ENCODE measurements around the gene SLC25A18.
A peak's percentile ranks its signal among the peaks of the same experiment; 100 is the strongest.
"Not testable (repeated sequence)": the region's sequence is repeated elsewhere in the genome, so short reads cannot be mapped to it uniquely, and the experiment has no call there.

SLC25A18 gene

DNA sequence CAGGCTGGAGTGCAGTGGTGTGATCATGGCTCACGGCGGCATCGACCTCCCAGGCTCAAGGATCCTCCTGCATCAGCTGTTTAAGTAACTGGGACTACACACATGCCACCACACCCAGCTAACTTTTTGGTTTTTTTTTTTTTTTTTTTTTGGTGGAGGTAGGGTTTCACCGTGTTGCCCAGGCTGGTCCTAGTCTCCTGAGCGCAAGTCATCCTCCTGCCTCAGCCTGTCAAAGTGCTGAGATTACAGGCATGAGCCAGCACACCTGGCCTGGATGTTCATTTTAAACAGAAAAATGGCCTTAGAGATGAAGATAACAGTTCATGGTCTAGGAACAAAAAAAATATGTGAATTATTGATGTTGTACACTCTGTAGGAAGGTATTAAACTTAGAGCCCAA lies 13.6 kb upstream of the SLC25A18 start:
- H3K4me3 ChIP-seq (ENCODE audit: low read length), result no peak overlapping the region
- peak; percentile 50 for DNase-seq (ENCODE audit: low read depth)
- TF ChIP-seq CTCF (IDR thresholded peaks at IDR 0.05; ENCODE audit: insufficient read depth, low read depth, low read length, missing control alignments), result no peak

GRCh38 chr22:17552737-17553136 lies 10.6 kb upstream of the SLC25A18 start:
- DNase-seq (ENCODE audit: low read depth), result no peak
- H3K4me3 ChIP-seq (ENCODE audit: low read length), result no peak overlapping the region
- no peak for TF ChIP-seq CTCF (IDR thresholded peaks at IDR 0.05; ENCODE audit: insufficient read depth, low read depth, low read length, missing control alignments)

GRCh38 chr22:17554814-17555213 lies 8.5 kb upstream of the SLC25A18 start:
- no peak for TF ChIP-seq CTCF (IDR thresholded peaks at IDR 0.05; ENCODE audit: insufficient read depth, low read depth, low read length, missing control alignments)
- no peak overlapping the region for H3K4me3 ChIP-seq (ENCODE audit: low read length)
- no peak for DNase-seq (ENCODE audit: low read depth)

- no peak for TF ChIP-seq CTCF (IDR thresholded peaks at IDR 0.05; ENCODE audit: insufficient read depth, low read depth, low read length, missing control alignments)
- H3K4me3 ChIP-seq (ENCODE audit: low read length), result no peak overlapping the region
- DNase-seq (ENCODE audit: low read depth), result no peak
These were observed 4.1 kb upstream of the SLC25A18 start for GRCh38 chr22:17559188-17559587.

GRCh38 chr22:17563936-17564391 lies 666 bp downstream of the SLC25A18 start:
- DNase-seq (ENCODE audit: low read depth), result no peak
- no peak for TF ChIP-seq CTCF (IDR thresholded peaks at IDR 0.05; ENCODE audit: insufficient read depth, low read depth, low read length, missing control alignments)
- H3K4me3 ChIP-seq (ENCODE audit: low read length), result no peak overlapping the region

- H3K4me3 ChIP-seq (ENCODE audit: low read length); DNase-seq (ENCODE audit: low read depth): not testable (repeated sequence)
These were observed 2.9 kb downstream of the SLC25A18 start for GRCh38 chr22:17566016-17566687.

DNA sequence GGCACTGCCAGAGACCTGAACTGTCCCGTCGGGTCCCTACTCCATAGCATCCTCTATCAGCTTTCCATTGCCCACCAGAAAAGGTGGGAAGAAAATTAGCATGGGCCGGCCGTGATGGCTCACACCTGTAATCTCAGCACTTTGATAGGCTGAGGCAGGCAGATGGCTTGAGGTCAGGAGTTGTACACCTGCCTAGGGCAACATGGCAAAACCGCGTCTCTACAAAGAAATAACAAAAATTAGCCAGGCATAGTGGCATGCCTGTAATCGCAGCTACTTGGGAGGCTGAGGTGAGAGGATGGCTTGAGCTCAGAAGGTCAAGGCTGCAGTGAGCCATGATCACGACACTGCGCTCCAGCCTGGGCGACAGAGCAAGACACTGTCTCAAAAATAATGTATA lies 3.5 kb downstream of the SLC25A18 start:
- H3K4me3 ChIP-seq (ENCODE audit: low read length), result no peak overlapping the region
- no peak for DNase-seq (ENCODE audit: low read depth)
- no peak for TF ChIP-seq CTCF (IDR thresholded peaks at IDR 0.05; ENCODE audit: insufficient read depth, low read depth, low read length, missing control alignments)

Data from epithelial cell of esophagus (primary cell).